Endothelial cell of coronary artery (primary cell): ENCODE results near the gene TMEM121. TPM values are rescaled to one million over a fixed set of nuclear protein-coding genes. Genes with fewer than 3 reads are reported as not detected.

Experiments used
- total RNA-seq: library from RNA; depleted of rRNA; stranded (reverse); fragments of >200 nt; gene quantifications from 2 replicates; pipeline ENCODE4 v1.2.3, GENCODE V29; 2014

TMEM121 gene
- total RNA-seq = 9.9 and 11.4 TPM in 2 replicates

DNA sequence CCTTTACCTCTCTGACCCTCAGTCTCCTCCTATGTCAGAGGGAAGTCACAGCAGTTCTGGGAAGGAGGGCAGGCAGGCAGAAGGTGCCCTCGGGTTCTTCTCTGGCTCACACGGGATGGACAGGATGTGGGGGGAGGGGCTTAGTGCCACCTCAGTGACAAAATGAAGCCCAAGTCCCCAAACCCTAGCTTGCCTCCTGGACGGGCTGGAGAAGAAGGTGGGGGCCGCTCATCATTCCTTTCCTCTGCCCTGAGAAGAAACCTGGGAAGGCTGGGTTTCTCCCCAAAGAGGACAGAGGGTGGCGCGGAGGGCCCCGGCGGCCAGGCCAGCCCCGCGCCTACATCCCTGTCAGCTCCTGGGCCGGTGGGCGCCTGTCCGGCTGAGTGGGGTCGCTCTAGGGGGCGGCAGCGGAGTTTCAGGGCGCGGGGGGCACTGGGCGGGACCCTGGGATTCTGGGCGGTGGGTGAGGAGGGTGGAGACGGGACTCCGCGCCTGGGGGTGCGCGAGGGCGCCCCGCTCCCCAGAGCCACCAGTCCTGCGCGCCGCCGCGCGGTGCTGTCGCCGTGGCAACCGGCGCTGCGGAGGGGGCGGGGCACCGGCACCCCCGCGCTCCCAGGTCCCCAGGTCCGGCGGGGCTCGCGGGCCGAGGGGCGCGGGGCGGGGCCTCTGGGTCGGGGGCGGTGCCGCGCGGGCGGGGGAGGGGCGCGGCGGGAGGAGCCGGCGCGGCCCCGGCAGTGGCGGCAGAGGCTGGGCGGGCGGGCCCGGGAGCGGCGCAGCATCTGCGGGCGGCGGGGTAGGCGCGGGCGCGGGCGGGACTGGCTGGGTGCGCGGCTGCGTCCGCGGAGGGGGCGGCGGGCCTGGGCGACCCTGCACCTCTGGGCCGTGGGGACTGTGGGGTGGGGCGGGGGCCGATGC, at the start of gene TMEM121:
TSS of gene TMEM121 (plus strand) at position 723 of the 915 bp plus-strand sequence. CDS start 2,252 bp downstream, outside the sequence.

DNA sequence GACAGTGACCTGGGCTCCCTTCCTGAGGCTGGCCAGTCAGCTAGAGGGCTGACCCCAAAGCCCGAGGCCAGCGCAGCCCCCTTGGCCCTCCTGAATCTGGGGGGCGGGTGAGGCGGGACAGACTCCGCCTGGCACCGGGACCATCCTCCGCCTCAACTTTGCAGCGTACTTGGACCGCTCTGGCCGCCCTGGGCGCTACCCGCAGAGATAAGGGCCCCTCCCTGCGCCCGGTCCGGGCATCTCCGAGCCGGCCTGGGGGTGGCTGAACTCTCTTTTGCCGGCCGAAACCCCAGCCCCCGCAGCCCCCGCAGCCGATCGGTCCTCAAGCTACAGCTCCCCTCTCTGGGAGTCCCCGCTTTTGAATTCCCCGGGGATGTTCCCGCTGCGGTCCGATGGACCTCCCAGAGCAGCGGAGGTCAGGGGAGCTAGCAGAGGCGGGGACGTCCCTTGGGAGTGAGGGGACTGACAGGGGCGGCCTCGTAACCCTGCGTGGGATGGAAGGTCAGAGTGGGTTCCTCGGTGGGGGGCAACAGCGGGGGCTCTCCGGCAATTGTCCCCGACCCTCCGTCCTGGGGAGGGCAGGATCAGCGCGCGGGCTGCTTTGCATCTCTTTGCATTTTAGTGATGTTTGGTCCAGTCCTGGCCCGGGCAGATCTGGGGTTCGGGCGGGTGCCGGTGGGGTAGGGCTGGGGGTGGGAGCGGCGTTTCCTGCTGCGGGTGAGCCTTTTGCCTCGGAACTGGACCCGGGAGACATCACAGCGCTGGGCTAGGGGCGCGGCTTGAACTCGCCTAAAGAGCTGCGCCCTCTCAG, 40.0 kb upstream of the TMEM121 start, which contains the start of gene CRIP1:
TSS of gene CRIP1 (plus strand) at position 724 of the 811 bp plus-strand sequence. CDS start 374 bp downstream, outside the sequence.

DNA sequence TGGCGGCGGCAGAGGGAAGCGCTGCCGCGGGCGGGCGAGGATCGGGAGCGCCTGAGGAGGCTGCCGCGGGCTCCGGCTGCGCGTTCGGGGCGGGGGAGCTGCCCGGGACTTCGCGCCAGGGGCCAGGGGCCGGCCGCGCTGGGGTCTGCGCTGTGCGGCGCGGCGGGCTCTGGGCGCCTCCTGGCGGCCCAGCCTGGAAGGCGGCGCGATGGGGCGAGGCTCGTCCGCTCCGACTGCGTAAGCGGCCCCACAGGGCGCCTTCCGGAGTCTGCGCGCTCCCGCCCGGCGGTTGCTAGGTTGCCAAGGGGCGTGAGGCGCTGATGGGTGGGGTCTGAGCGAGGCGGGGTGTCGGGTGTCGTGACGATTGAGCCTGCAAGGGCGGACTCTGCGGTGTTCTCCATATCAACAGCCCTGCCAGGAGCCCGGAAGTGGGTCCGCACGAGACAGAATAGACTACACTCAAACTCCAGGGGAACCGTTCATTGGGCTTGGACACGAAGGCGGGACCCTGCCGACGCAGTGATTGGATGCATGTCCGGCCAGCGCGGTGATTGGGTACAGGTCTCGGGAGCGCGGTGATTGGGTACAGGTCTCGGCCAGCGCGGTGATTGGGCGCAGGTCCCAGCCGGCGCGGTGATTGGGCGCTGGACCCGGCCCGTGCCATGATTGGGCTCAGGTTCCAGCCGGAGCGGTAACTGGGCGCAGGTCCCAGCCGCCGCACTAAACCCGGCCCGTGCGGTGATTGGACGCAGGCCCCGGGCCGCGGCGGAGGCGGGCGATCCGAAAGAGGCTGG, 35.6 kb upstream of the TMEM121 start, which contains the start of gene TEDC1:
TSS of gene TEDC1 (plus strand) at position 675 of the 794 bp plus-strand sequence. CDS start 130 bp downstream, outside the sequence.

Other genes starting within 250 kb of the TMEM121 start
- 40.8 and 43.6 TPM in 2 replicates for gene BRF1, start 225.6 kb upstream of the TMEM121 start, total RNA-seq
- gene PACS2, start 211.8 kb upstream of the TMEM121 start, total RNA-seq = 49.5 and 71.0 TPM in 2 replicates
- 0.09 and 0.27 TPM in 2 replicates for gene TEX22, start 128.0 kb upstream of the TMEM121 start, total RNA-seq
- 45.7 and 66.1 TPM in 2 replicates for gene MTA1, start 106.8 kb upstream of the TMEM121 start, total RNA-seq
- 200 and 227 TPM in 2 replicates for gene CRIP2, start 51.8 kb upstream of the TMEM121 start, total RNA-seq
- 0.45 and 0.75 TPM in 2 replicates for gene CRIP1, start 39.7 kb upstream of the TMEM121 start, total RNA-seq
- gene TEDC1, start 35.3 kb upstream of the TMEM121 start, total RNA-seq = 8.7 and 13.9 TPM in 2 replicates